Gastrocnemius medialis (tissue), 4 donors: Measurements from ENCODE around the gene PPP2R2C. TPM values are rescaled to one million over a fixed set of nuclear protein-coding genes. Genes with fewer than 3 reads are reported as not detected.

Experiments used
- ATAC-seq, 2 donors: fragments of 150-250 bp; one replicate each; pipeline ENCODE4 v1.9.1; 2016
- DNase-seq, 2 donors: peaks; one replicate each; pipeline ENCODE4 v3.0.0-alpha.2; 2019
- H3K27ac ChIP-seq, 4 donors: fragments of 200-600 bp; sonication (generic); 1 replicate in 1 of 4; 2 replicates in 3 of 4; pipeline ENCODE4 v1.5.1; 2016 to 2018; ENCODE audit warnings: mild to moderate bottlenecking in 2 of 4, moderate library complexity in 1 of 4
- H3K27me3 ChIP-seq, 3 donors: fragments of 200-600 bp; sonication (generic) in 2 of 3; 1 replicate in 1 of 3; 2 replicates in 2 of 3; pipeline versions ENCODE4 v1.5.1 to v1.6.0; 2016 to 2019; ENCODE audit warnings: mild to moderate bottlenecking in 1 of 3, moderate library complexity in 1 of 3
- H3K36me3 ChIP-seq, 2 donors: fragments of 200-600 bp; sonication (generic) in 1 of 2; one replicate each; pipeline ENCODE4 v1.5.1; 2017 to 2018
- H3K4me1 ChIP-seq, 2 donors: fragments of 200-600 bp; sonication (generic) in 1 of 2; one replicate each; pipeline ENCODE4 v1.5.1; 2016 to 2017; ENCODE audit warnings: mild to moderate bottlenecking in 2 of 2
- H3K4me3 ChIP-seq, 4 donors: fragments of 200-600 bp; sonication (generic) in 3 of 4; 1 replicate in 1 of 4; 2 replicates in 3 of 4; pipeline ENCODE4 v1.5.1; 2016 to 2019; ENCODE audit warnings: mild to moderate bottlenecking in 2 of 4
- H3K9me3 ChIP-seq, 3 donors: fragments of 200-600 bp; sonication (generic) in 2 of 3; 1 replicate in 1 of 3; 2 replicates in 2 of 3; pipeline ENCODE4 v1.5.1; 2016 to 2019
- CTCF ChIP-seq, 5 experiments: fragments of 450-650 bp in 3 of 5; fragments of 200-600 bp in 2 of 5; sonication (generic) in 2 of 5; IDR thresholded peaks in 4 of 5; conservative IDR thresholded peaks in 1 of 5; 1 replicate in 4 of 5; 2 replicates in 1 of 5; pipeline ENCODE4 v1.5.1; 2016 to 2019; ENCODE audit warnings: antibody characterized with exemption in 5 of 5, mild to moderate bottlenecking in 3 of 5, moderate library complexity in 3 of 5
- POLR2A ChIP-seq, 2 donors: fragments of 450-650 bp; IDR thresholded peaks; one replicate each; pipeline ENCODE4 v1.6.1; 2017; ENCODE audit warnings: antibody characterized with exemption in 2 of 2, mild to moderate bottlenecking in 2 of 2, moderate library complexity in 2 of 2
- in situ Hi-C, 4 donors: fragments of 200-750 bp; cut with MboI; loops; one replicate each; pipeline versions ENCODE4 v1.15.0 to v1.8.0; 2017; ENCODE audit warnings: low sequenced_read_pairs in 4 of 4
- intact Hi-C: fragments of 100-400 bp; cut with DNase I; formaldehyde crosslinking; loops from one replicate; pipeline ENCODE4 v1.15.1; 2023; ENCODE audit warnings: low total_unique reads
- total RNA-seq, 4 donors: library from RNA; depleted of rRNA; stranded (reverse); fragments of >200 nt; gene quantifications; one replicate each; pipeline versions ENCODE4 v1.1.0 to v1.2.3, GENCODE V29; 2016

Gene PPP2R2C
- total RNA-seq, 4 donors from 2014 or later = 0.44 to 2.7 (median 0.62) TPM

GRCh38 chr4:6506616-6507140, 34.3 kb upstream of the PPP2R2C start:
- H3K27me3 ChIP-seq = peaks cover 0 to 4% (median 2%) of the 10 kb centered on the region in 3 donors
- DNase-seq (no peak), ATAC-seq (no peak)
- H3K4me1 ChIP-seq = no peaks in the 10 kb centered on the region
- intact Hi-C loops = no loop called here
- TF ChIP-seq POLR2A (IDR thresholded peaks at IDR 0.05) (no peak), CTCF (IDR thresholded peaks at IDR 0.05 in 4 of 5, conservative IDR thresholded peaks at IDR 0.05 in 1 of 5) (no peak)
- H3K9me3 ChIP-seq = no peaks in the 10 kb centered on the region
- no peak overlapping the region for H3K4me3 ChIP-seq
- no peak overlapping the region for H3K27ac ChIP-seq
- in situ Hi-C loops = no loop called here
- no peaks in the 10 kb centered on the region for H3K36me3 ChIP-seq

- in situ Hi-C loops (no loop called here), intact Hi-C loops (no loop called here)
- no peaks in the 10 kb centered on the region for H3K4me1 ChIP-seq
- no peak overlapping the region for H3K4me3 ChIP-seq
- no peaks in the 10 kb centered on the region for H3K9me3 ChIP-seq
- DNase-seq (no peak), ATAC-seq (no peak)
- H3K27ac ChIP-seq = no peak overlapping the region
- H3K27me3 ChIP-seq = peaks cover 0 to 4% (median 3%) of the 10 kb centered on the region in 3 donors
- TF ChIP-seq POLR2A (IDR thresholded peaks at IDR 0.05) (no peak), CTCF (IDR thresholded peaks at IDR 0.05 in 4 of 5, conservative IDR thresholded peaks at IDR 0.05 in 1 of 5) (no peak)
- no peaks in the 10 kb centered on the region for H3K36me3 ChIP-seq
These were observed 32.6 kb upstream of the PPP2R2C start for GRCh38 chr4:6504900-6505496.

GRCh38 chr4:6502747-6503465, 30.5 kb upstream of the PPP2R2C start:
- H3K27ac ChIP-seq = no peak overlapping the region
- no peak for ATAC-seq
- in situ Hi-C loops = no loop called here
- no peaks in the 10 kb centered on the region for H3K36me3 ChIP-seq
- DNase-seq = no peak
- peaks cover 0 to 4% (median 3%) of the 10 kb centered on the region in 3 donors for H3K27me3 ChIP-seq
- no peak overlapping the region for H3K4me3 ChIP-seq
- no peak for TF ChIP-seq POLR2A (IDR thresholded peaks at IDR 0.05)
- no peaks in the 10 kb centered on the region for H3K9me3 ChIP-seq
- no peaks in the 10 kb centered on the region for H3K4me1 ChIP-seq
- intact Hi-C loops = no loop called here

- no peaks in the 10 kb centered on the region for H3K36me3 ChIP-seq
- TF ChIP-seq CTCF (IDR thresholded peaks at IDR 0.05 in 4 of 5, conservative IDR thresholded peaks at IDR 0.05 in 1 of 5) = no peak
- TF ChIP-seq POLR2A (IDR thresholded peaks at IDR 0.05) = no peak
- in situ Hi-C loops (no loop called here), intact Hi-C loops (no loop called here)
- H3K27me3 ChIP-seq = peaks cover 0 to 4% (median 3%) of the 10 kb centered on the region in 3 donors
- no peak overlapping the region for H3K4me3 ChIP-seq
- H3K4me1 ChIP-seq = no peaks in the 10 kb centered on the region
- ATAC-seq (no peak), DNase-seq (no peak)
- no peak overlapping the region for H3K27ac ChIP-seq
- H3K9me3 ChIP-seq = no peaks in the 10 kb centered on the region
These were observed 29.7 kb upstream of the PPP2R2C start for GRCh38 chr4:6502147-6502546.

GRCh38 chr4:6501171-6501570, 28.8 kb upstream of the PPP2R2C start:
- TF ChIP-seq POLR2A (IDR thresholded peaks at IDR 0.05) (no peak), CTCF (IDR thresholded peaks at IDR 0.05 in 4 of 5, conservative IDR thresholded peaks at IDR 0.05 in 1 of 5) (no peak)
- no peak for ATAC-seq
- in situ Hi-C loops (no loop called here), intact Hi-C loops (no loop called here)
- no peak for DNase-seq
- Histone ChIP-seq H3K4me3 (no peak overlapping the region), H3K27ac (no peak overlapping the region), H3K9me3 (no peaks in the 10 kb centered on the region), H3K4me1 (no peaks in the 10 kb centered on the region), H3K36me3 (no peaks in the 10 kb centered on the region), H3K27me3 (peaks cover 0 to 3% (median 2%) of the 10 kb centered on the region in 3 donors)
